Activated T-cell treated with anti-CD3 and anti-CD28 coated beads for 48 hours (primary cell): ENCODE measurements around the gene KRTAP10-9.

Experiments used
- DNase-seq: peaks from one replicate; pipeline ENCODE4 v3.0.0-alpha.2; 2020; ENCODE audit warnings: low read depth

The KRTAP10-9 gene

DNA sequence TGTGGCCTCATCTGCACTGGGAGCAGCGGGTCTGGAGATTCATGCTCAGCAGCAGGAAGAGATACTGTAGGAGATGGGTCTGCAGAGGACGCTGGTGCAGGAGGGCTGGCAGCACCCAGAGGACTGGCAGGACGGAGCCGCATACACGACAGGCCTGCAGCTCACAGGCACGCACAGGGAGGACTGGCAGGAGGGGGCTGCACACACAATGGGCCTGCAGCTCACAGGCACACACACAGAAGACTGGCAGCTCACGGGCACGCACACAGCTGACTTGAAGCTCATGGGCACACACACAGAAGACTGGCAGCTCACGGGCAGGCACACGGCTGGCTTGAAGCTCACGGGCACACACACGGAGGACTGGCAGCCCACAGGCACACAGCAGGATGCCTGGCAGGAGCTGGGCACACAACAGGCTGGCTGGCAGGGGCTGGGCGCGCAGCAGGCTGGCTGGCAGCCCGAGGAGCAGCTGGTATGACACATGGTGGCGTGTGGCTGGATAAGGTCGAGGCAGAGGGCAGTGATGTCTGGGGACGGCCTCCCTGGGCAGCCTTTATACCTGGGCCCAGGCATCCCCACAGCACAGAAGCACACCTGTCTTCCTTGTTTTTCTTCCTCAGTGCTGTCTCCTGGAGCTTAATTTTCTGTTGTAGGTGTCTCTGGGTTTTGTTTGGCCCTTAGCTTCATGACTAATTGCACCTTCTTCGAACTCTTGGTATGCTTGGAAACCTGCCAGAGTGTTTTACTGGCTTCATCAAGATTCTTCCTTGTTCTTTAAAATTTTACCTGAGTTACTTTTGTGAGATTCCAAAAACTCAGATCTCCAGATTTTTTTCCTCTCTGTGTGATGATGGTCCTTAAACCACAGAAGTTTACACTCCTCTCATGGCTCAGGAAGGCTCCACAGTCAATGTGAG lies 39.8 kb downstream of the KRTAP10-9 start, which contains the start of gene KRTAP12-2:
Gene KRTAP12-2, minus strand, starts transcription at position 527 of the 920 bp plus-strand sequence. Its CDS starts 41 bp downstream, at position 486.
- no peak for DNase-seq

DNA sequence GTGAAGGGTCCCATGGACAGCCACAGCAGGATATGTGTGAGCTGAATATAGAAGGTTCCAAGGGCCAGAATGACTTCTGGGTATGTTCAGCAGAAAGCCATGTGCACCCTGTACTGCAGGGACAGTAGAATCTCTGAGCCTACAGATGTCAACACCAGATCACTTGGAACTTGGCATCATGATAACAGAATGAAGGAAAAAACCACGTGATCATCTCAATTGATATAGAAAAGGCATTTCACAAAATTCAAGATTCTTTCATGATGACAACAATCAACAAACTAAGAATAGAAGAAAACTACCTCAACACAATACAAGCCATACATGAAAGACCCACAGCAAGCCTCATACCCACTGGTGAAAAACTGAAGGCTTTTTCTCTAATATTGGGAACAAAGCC lies 40.7 kb downstream of the KRTAP10-9 start:
- no peak for DNase-seq

- DNase-seq: no peak
These were observed 43.9 kb downstream of the KRTAP10-9 start for GRCh38 chr21:44670642-44671432.

- DNase-seq: no peak
These were observed 45.0 kb downstream of the KRTAP10-9 start for GRCh38 chr21:44671911-44672310.

- DNase-seq: no peak
These were observed 51.0 kb downstream of the KRTAP10-9 start for GRCh38 chr21:44677881-44678280.
